Measurements from ENCODE around the gene HRAS. TPM values are rescaled to one million over a fixed set of nuclear protein-coding genes. Genes with fewer than 3 reads are reported as not detected.

HRAS gene
- total RNA-seq, 1 experiment from 2014 or later = 175 TPM

GRCh38 chr11:562046-562645, 26.8 kb upstream of the HRAS start:
- in situ Hi-C loops (cut with HindIII; ENCODE audit: low pct_unique_long_range_greater_than_20kb, low sequenced_read_pairs) = no loop called here

GRCh38 chr11:561148-562003, 26.0 kb upstream of the HRAS start:
- no peak for TF ChIP-seq REST (IDR thresholded peaks at IDR 0.05; ENCODE audit: insufficient read depth in 1 of 2, low read depth in 2 of 2, low read length in 1 of 2)
- TF ChIP-seq SIN3A (IDR thresholded peaks at IDR 0.05; ENCODE audit: borderline replicate concordance, insufficient read depth, low read depth, low read length) = 0 out of 2 replicates have a peak, but pooled peaks have one; percentile 26
- ATAC-seq (peak; percentile 47), DNase-seq (ENCODE audit: low read depth, low spot score) (no peak)
- in situ Hi-C loops (cut with HindIII; ENCODE audit: low pct_unique_long_range_greater_than_20kb, low sequenced_read_pairs) = no loop called here
- intact Hi-C loops (cut with micrococcal nuclease; ENCODE audit: unreplicated experiment) = no loop called here
- BruUV-seq (replicated peaks) = no TSS peak
- Histone ChIP-seq H3K36me3 (ENCODE audit: control insufficient read depth, insufficient read depth, low read length) (no peaks in the 10 kb centered on the region), H3K9me3 (ENCODE audit: control insufficient read depth, insufficient read depth, low read depth, low read length) (no peaks in the 10 kb centered on the region), H3K27ac (ENCODE audit: low read length) (peak overlapping the region; percentile 67), H3K4me1 (ENCODE audit: control insufficient read depth, insufficient read depth, low read length) (peaks cover 35% of the 10 kb centered on the region), H3K27me3 (ENCODE audit: control insufficient read depth, insufficient read depth, low read length) (no peaks in the 10 kb centered on the region), H3K4me3 (ENCODE audit: low read depth in 2 of 2, low read length in 2 of 2) (peak overlapping the region; percentile 78 to 91)
- ChIA-PET POLR2A (no interaction called here), CTCF (interaction anchor here (0.6 kb wide), 1 partner anchor 202 kb away, joined by 3 read pairs; no protein-coding TSS in a partner anchor)

More at GRCh38 chr11:562046-562645, 26.8 kb upstream of the HRAS start:
- peak overlapping the region; percentile 78 to 91 for H3K4me3 ChIP-seq (ENCODE audit: low read depth in 2 of 2, low read length in 2 of 2)
- POLR2A ChIA-PET = no interaction called here
- CTCF ChIA-PET = no interaction called here
- H3K36me3 ChIP-seq (ENCODE audit: control insufficient read depth, insufficient read depth, low read length) = no peaks in the 10 kb centered on the region
- H3K9me3 ChIP-seq (ENCODE audit: control insufficient read depth, insufficient read depth, low read depth, low read length) = no peaks in the 10 kb centered on the region
- intact Hi-C loops (cut with micrococcal nuclease; ENCODE audit: unreplicated experiment) = no loop called here
- TSS peak; percentile 61 for BruUV-seq (replicated peaks)
- H3K27me3 ChIP-seq (ENCODE audit: control insufficient read depth, insufficient read depth, low read length) = no peaks in the 10 kb centered on the region
- no peak for ATAC-seq
- H3K27ac ChIP-seq (ENCODE audit: low read length) = peak overlapping the region; percentile 67
- TF ChIP-seq TCF7L2 (IDR thresholded peaks at IDR 0.05; ENCODE audit: low read depth, low read length) (no peak), SIN3A (IDR thresholded peaks at IDR 0.05; ENCODE audit: borderline replicate concordance, insufficient read depth, low read depth, low read length) (no peak), CTCF (IDR thresholded peaks at IDR 0.05) (no peak), POLR2AphosphoS5 (IDR thresholded peaks at IDR 0.05; ENCODE audit: low read depth, low read length) (no peak)
- DNase-seq (ENCODE audit: low read depth, low spot score) = no peak
- peaks cover 41% of the 10 kb centered on the region for H3K4me1 ChIP-seq (ENCODE audit: control insufficient read depth, insufficient read depth, low read length)

Measured in Panc1 (cell line).